Left ventricle myocardium superior (tissue), 1 donor: ENCODE data around the gene DNASE1. TPM values are rescaled to one million over a fixed set of nuclear protein-coding genes. Genes with fewer than 3 reads are reported as not detected.
"Not testable (repeated sequence)": the region's sequence is repeated elsewhere in the genome, so short reads cannot be mapped to it uniquely, and the experiment has no call there.

Experiments used
- ATAC-seq: fragments of 200-7000 bp; cut with Tn5 transposase; one replicate; pipeline ENCODE4 v1.9.1; 2020; ENCODE audit warnings: mild to moderate bottlenecking, moderate library complexity
- DNase-seq: peaks from one replicate; pipeline ENCODE4 v3.0.0-alpha.2; 2020
- intact Hi-C: fragments of 100-400 bp; cut with micrococcal nuclease; formaldehyde crosslinking; loops from one replicate; pipeline ENCODE4 v1.11.0; 2022
- total RNA-seq: library from RNA; stranded (reverse); fragmentation: NEBNext Ultra II Directional; extraction: Animal tissue kit (Norgen Biotek cat#: 25700); gene quantifications from one replicate; pipeline ENCODE4 v1.2.1, GENCODE V29; 2021
- donor health status: DM: no; HTN: yes; CAD: no; lungs with severe emphysema.

The DNASE1 gene
- total RNA-seq, 1 donor from 2014 or later, result 9.2 TPM

DNA sequence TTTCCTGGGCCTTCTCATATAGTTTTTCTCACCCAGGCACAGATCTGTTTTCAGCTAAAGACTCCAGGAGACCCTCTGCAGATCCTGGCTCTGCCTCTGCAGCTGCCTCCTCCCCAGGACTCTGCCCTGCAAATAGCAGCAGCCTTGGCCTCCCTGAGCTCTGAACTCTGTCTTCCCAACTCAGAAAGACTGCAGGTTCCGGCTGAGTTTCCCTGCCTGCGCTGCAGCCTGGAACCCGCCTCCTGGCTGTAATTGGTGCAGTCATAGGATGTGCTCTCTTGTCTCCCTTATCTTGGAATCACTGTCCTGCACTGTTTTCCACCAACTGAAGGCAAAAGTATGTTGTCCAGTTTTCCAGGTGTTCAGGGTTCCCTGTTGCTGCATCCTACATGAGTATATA, 14.3 kb upstream of the DNASE1 start:
- intact Hi-C loops, result no loop called here
- no peak for ATAC-seq
- no peak for DNase-seq

DNA sequence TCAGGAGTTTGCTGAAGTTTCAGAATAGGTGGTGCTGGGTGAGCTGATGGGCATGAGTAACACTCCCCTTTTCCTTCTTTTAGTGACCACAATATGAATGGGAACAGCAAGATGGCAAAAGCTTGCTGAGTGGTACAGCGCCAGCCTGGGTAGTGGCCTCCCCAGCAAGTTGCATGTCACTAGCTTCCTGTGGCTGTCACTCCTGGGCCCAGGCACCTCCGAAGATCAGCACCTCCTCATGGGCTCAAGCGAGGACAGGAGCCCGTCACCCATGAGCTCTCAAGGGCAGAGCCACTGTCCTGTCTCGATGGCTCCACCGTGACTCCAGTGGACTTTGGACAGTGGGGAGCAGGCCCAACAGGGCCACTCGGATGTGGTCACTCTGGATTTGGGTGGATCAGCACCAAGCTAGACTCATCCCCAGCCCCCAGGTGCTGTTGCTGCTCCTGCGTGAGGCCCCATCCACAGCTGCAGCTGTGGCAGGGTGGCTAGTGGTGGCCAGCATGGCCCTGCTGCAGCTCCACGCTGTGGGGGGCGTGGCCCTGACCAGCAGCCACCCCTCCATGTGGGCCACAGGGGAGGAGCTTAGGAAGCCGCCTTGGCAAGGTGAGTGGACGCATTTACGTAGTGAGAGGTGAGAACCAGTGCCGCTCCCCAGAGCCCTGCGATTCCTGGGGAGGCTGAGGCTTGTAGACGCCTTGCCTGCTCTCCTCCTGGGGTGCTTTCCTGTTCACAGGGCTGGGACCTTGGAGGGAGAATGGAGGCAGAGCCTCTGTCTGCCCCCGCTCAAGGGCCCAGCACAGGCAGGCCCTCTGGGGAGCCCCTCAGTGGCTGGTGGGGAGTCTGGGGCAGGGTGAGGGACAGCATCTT, 13.6 kb upstream of the DNASE1 start:
- DNase-seq, result no peak
- no peak for ATAC-seq

DNA sequence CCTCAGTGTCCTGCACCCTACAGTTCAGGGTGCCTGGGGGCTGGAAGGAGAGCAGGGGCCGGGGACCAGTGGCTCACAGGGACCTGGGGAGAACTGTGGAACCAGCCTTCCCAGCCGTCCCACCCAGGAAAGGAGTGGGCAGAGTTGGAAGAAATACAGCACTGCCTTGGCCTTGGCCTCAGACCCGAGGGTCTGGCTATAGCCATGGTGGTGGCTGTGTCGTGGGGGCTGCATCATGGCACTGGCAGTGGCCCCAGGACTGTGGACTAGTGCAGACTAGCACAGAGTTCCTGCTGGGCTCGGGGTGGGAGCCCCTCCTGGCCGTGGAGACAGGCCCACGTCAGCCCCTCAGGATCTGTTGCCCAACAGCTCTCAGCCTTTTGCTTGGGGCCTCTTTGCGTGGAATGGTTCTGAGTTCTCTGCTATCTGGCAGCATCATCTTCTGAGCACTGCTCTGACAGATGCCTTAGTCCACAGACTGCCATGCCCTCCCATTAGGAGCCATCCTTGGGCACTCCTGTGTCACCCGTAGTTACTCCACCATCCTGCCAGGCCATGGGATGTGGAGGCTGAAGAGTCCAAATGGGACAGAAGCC, 12.6 kb upstream of the DNASE1 start:
- ATAC-seq (no peak), DNase-seq (no peak)
- intact Hi-C loops, result no loop called here

More for the DNA sequence above, 13.6 kb upstream of the DNASE1 start:
- intact Hi-C loops, result no loop called here

DNA sequence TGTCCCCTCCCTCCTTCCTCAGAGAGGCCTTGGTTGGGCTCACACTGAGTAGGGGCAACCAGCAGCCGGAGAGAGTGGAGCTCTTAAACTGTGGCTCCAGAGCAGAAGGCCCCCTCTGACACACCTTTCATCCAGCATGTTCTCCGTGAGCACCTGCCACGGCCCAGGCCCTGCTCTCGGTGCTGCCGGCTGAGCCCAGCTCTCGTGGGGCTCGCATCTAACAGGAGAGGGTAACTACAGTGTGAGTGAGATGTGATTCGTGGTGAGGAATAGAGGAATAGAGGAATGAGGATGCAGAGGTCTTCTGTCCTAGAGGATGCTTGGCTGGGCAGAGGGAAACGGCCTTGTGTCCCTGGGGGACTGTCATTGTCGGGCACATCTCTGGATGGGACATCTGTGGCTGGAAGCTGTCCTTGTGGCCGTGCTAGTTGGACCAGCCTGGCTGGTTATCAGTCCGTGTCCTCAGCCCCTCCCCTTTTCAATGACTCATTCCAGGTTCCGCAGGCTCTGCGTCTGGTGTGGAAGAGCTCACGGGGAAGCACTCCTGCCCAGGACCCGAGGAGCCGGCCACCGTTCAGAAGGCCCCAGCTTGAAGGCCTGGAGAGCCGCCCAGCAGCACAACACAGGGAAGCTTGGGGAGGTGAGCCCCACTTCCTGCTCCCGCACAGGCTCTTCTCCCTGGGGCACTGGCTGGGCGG, 11.9 kb upstream of the DNASE1 start:
- DNase-seq (no peak), ATAC-seq (peak; percentile 63)
- intact Hi-C loops, result no loop called here

DNA sequence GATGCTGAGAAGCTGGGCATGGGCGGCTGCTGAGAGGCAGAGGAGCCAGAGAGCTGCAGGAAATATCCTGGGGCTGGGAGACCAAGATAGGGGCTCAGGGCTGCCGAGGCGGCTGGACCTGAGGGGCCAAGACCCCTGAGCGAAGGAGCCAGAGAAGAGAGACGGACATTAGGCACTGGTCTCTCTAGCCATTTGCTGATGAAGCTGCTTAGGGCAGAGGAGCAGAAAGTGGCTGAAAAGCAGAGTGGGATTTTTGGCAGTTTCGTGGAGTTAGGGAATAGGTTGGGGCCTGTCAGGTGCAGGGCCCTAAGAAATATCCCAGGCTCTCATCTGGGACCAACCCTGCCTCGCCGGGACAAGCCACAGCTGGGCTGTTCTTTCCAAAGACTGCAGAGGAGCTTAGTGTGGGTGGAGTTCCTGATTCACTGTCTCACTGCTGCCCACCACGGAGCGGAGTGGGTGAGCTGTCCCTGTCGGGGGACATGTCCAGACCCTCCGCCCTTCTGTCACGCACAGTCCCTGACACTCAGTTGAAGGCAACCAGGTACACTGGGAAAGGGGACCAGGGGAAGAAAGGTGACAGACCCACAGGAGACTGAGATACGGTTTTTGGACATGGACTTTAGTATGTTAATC, 11.3 kb upstream of the DNASE1 start:
- intact Hi-C loops, result no loop called here
- ATAC-seq (no peak), DNase-seq (no peak)

DNA sequence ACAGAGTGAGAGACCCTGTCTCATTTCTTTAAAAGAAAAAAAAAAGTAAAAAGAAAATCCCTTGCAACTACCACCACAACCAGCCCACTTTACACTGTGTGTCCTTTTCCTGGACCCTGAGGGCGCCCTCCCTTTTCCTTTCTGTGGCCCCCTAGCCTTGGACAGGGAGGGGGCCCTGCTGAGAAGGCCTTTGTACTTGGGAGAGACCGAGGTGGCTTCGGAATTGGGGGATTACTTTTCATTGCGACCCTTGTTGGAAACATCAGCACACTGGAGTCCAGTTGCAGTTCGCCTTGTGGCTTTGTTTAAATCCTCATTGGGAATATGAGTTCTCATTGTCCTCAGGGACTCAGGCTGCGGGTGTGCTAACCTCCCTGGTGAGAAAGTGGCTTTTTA, 9.4 kb upstream of the DNASE1 start:
- no peak for ATAC-seq
- DNase-seq, result no peak
- intact Hi-C loops, result no loop called here

DNA sequence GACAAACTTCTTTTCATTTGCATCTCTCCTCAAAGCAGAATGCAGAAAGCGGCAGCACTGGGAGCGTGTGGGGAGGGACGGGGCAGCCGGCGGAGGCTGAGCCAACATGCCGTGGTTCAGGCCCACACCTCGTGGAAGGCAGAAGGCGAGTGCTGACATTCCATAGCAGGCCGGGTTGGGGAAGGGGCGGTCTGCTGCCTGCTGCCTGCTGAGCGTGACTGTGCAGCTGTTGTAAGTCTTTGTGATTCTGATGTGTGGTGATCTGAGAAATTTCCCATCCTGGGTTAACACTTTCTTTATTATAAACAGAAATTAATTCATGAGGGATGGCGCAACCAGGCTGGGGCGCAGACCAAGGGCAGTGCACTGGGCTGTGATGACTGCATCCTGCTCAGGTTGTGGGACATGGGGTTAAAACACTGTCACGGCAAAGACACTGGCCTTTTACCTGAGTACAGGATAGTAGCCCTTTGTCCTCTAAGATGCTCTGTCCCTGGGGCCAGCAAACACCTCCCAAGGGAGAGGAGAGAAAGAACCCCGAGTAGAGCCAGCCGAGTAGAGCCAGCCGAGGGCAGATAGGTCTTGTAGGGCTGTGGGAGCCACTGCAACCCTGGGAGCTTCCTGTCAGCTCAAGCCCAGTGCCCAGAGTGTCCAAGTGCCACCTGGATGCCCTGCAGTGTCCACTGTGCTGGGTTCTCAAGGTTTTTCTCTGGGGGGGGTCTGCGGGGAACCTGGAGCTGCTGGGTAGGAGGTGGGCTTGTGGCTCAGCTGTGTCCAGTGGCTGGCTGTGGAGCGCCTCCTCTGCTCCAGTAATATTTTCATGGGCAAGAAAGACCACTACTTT, 8.8 kb upstream of the DNASE1 start:
- ATAC-seq, result no peak
- intact Hi-C loops, result no loop called here

DNA sequence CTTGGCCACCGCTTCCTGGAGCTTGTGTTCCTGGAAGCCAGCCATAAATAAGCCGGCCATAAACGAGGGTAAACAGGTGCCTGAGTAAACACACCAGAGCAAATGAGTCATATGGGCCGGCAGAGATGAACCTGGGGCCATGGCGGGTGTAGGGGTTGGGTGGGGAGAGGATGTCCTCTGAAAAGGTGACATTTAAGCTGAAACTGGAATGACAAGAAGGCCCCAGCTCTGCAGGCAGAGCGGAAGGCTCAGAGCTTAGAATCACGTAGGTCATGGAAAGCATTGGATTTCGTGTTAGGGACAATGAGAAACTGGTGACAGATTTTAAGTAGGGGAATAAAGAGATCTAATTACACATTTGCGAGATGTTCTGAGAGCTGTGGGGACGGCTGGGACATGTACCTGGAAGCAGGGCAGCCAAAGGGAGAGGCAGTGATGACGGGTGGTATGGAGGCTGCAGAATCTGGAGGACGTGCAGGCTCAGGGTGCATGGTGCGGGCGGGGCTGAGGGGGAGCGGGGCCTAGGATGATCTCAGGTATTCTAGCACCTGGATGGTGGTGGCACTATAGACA, 8.1 kb upstream of the DNASE1 start:
- no peak for DNase-seq
- intact Hi-C loops, result no loop called here
- ATAC-seq, result no peak

More for the DNA sequence above, 8.8 kb upstream of the DNASE1 start:
- DNase-seq, result no peak

DNA sequence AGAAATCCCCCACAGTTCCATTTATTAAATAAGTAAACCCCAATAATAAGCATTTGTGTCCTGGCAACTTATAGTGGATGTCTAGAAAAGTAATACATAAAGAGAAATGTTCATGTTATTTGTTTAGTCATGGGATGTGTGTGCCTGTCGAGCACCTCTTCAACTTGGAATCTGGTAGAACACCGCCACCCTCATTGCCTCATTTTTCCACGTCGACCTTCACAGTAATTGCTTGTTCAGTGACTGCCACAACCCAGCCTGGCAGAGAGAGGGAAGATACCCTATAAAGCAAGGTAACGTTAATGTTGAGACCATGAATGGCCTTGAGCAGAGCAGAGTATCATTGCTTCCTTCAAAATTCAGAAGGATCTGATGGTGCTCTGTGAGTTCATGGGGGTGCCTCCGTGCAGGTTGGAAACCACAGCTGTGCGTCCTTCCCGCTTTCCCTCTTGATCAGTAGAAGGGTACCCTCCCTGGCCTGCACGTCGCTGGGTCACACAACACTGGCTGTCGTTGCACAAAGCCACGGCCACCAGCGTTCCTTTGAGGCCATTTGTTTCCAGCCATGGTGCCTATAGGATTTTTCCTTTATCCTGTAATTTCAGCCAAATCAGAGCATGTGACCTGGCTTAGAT, 3.7 kb upstream of the DNASE1 start:
- DNase-seq (no peak), ATAC-seq (no peak)
- intact Hi-C loops, result no loop called here

DNA sequence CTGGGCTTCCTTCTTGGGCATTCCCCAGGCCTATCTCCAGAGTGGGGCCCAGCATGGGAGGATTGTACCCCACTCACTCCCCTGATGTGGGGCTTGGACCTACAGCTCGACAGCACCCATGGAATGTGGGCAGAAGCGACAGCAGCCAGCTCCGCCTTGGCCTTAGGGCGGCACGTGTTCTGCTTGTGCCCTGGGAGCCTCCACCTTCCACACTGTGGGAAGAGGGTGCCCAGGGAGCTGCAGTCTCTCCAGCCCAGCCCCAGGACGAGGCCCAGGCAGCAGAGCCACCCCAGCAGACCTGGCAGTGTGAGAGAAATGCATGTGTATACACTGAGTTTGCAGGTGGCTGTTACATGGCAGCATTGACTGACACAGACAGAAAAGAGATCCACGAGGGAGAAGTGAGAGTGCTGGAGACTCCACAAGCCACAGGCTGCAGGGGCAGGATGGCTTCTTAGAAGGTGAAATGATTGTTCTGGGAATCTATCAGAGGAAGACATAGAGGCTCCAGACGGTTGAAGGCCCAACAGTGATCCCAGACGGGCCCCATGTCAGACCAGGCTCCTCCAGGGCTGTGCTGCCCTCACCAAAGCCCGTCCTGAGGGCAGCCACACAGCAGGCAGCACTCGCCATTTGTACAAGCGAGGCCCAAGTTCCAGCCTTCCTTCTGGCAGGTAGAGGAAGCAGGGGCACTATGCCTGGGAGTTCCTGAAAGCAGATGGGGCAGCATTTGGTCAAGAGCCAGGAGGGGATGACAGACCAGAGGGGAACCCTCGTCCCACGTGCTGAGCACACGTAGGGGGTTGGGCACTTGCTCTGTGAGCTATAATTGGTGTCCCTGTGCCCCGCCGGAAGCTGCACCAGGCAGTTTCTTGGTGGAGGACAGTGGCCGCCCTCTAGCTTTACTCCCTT, 2.8 kb upstream of the DNASE1 start:
- ATAC-seq, result no peak
- intact Hi-C loops, result no loop called here

DNA sequence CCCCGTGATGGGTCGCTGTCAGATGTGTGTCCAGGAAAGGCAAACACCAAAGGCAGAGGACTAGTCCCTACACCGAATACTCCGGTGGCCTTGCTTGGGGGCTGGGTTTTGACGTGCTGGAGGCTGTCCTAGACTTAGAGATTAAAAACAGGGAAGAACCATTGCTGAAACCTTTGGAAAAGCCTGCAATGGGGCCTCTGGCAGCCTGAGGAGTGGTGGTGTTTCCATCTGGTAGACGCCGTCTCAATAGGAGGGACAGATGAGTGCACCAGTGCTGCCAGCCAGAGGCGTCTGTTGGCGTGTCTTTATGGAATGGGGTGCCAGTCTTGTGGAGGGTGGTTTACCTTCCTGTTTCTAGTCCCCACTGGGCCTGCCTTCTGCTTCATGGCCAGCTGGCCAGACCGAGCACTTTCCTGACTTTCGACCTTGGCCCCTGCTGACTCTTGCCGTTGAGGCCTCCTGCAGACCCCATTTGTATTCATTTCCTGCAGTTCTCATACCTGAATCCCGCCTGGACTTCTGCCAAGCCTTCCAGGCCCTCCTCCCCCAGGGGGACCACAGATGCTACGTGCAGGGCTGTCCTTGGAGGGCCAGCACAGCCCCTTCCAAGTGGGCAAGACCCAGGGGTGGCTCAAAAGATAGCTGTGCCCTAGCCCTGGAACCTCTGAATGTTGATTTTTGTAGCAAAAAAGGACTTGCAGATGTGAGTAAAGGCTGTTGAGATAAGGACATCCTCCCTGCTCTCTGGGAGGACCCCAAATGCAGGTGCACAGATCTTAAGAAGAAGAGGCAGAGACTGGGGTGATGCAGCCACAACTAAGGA, 1.9 kb upstream of the DNASE1 start:
- intact Hi-C loops, result no loop called here
- ATAC-seq (no peak), DNase-seq (no peak)

More for the DNA sequence above, 2.8 kb upstream of the DNASE1 start:
- no peak for DNase-seq

DNA sequence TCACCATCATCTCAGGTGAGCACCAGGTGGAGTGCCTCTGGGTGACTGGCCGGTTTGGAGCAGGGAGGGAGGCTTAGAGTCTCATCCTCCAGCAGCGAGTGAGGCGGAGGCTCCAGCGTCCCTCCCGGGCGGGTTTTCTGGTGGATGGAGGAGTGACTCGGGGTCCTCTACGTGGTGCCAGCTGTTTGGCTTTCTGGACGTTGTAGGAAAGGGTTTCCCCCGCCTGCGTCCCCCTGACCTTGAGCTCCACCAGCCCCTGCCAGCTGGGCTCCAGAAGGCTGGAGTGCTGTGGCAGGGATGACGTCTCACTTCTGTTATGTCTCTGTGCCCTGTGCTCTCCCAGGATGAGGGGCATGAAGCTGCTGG, 522 bp downstream of the DNASE1 start:
- peak; percentile 46 for ATAC-seq
- DNase-seq, result no peak

DNA sequence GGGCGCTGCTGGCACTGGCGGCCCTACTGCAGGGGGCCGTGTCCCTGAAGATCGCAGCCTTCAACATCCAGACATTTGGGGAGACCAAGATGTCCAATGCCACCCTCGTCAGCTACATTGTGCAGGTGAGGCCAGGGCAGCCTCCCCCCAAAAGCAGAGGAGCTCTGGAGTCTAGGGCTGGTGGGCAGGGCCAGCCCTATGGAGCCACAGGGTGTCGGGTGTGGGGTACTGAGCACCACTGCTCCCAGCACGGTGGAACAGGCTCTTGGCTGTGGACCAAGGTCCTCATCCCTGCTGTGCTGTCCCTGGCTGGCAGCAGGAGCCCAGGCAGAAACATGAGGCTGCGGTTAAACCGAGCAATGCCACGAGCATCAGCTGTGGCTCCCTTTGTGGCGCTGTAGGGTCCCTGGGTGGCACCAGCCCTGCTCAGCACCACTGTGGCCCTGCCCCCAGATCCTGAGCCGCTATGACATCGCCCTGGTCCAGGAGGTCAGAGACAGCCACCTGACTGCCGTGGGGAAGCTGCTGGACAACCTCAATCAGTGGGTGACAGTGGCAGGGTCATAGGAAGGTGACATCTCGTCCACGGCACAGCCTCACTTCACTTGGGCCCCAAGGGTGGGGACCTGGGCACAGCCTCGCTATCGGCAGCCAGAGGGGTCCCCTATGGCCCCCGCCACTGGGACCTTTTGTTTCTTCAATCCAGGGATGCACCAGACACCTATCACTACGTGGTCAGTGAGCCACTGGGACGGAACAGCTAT, 1.1 kb downstream of the DNASE1 start:
- DNase-seq (no peak), ATAC-seq (peak; percentile 53)
- intact Hi-C loops, result no loop called here

More for the DNA sequence above, 522 bp downstream of the DNASE1 start:
- intact Hi-C loops, result no loop called here

DNA sequence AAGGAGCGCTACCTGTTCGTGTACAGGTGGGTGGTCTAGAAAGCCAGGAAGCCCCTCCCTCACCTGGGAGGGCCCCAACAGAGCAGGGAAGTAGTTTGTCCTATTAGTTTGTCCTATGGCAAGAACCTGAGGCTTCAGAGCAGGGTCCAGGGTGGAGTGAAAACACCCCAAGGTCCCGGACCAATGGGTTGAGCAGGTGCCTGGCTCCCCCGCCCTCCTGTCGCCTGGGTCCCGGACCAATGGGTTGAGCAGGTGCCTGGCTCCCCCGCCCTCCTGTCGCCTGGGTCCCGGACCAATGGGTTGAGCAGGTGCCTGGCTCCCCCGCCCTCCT, 1.6 kb downstream of the DNASE1 start:
- DNase-seq, intact Hi-C loops, ATAC-seq: not testable (repeated sequence)
